Mesendoderm (in vitro differentiated cells): ENCODE data around the gene PPP1R13B.
A peak's percentile ranks its signal among the peaks of the same experiment; 100 is the strongest.
"Not testable (repeated sequence)": the region's sequence is repeated elsewhere in the genome, so short reads cannot be mapped to it uniquely, and the experiment has no call there.

Experiments used
- DNase-seq: peaks from one replicate; pipeline ENCODE4 v3.0.0; 2013
- H2AK5ac ChIP-seq: 2 replicates; pipeline ENCODE4 v1.6.1; 2013; ENCODE audit warnings: low read length, inconsistent platforms
- H2BK120ac ChIP-seq: 2 replicates; pipeline ENCODE4 v1.6.1; 2013; ENCODE audit warnings: low read depth, mild to moderate bottlenecking, low read length, moderate library complexity, mixed read lengths
- H2BK15ac ChIP-seq: replicated peaks from 2 replicates; pipeline ENCODE4 v1.6.1; 2013; ENCODE audit warnings: low read depth, mild to moderate bottlenecking, moderate library complexity
- H2BK5ac ChIP-seq: 2 replicates; pipeline ENCODE4 v1.6.1; 2013; ENCODE audit warnings: low read length, inconsistent platforms
- H3K18ac ChIP-seq: 2 replicates; pipeline ENCODE4 v1.6.1; 2013; ENCODE audit warnings: mild to moderate bottlenecking, low read length, mixed read lengths
- H3K23ac ChIP-seq: one replicate; pipeline ENCODE4 v1.6.1; 2013; ENCODE audit warnings: low read length
- H3K27ac ChIP-seq: 2 replicates; pipeline ENCODE4 v1.5.1; 2013; ENCODE audit warnings: low read depth, mild to moderate bottlenecking, inconsistent platforms, low read length, moderate library complexity
- H3K27me3 ChIP-seq: 2 replicates; pipeline ENCODE4 v1.6.1; 2013; ENCODE audit warnings: low read length, control low read depth, mild to moderate bottlenecking, inconsistent platforms; ENCODE audit not compliant: insufficient read depth, poor library complexity
- H3K36me3 ChIP-seq: 2 replicates; pipeline ENCODE4 v1.6.1; 2013; ENCODE audit warnings: low read length, inconsistent platforms; ENCODE audit not compliant: control insufficient read depth, insufficient read depth
- H3K4ac ChIP-seq: one replicate; pipeline ENCODE4 v1.6.1; 2013; ENCODE audit warnings: low read depth, mild to moderate bottlenecking, low read length, moderate library complexity
- H3K4me1 ChIP-seq: 2 replicates; pipeline ENCODE4 v1.6.1; 2013; ENCODE audit warnings: low read depth, low read length, inconsistent platforms; ENCODE audit not compliant: control insufficient read depth
- H3K4me2 ChIP-seq: 2 replicates; pipeline ENCODE4 v1.6.1; 2013; ENCODE audit warnings: low read length
- H3K4me3 ChIP-seq: 2 replicates; pipeline ENCODE4 v1.5.1; 2013; ENCODE audit warnings: mild to moderate bottlenecking, low read length
- H3K56ac ChIP-seq: one replicate; pipeline ENCODE4 v1.6.1; 2013; ENCODE audit warnings: low read length
- H3K79me1 ChIP-seq: 2 replicates; pipeline ENCODE4 v1.6.1; 2013; ENCODE audit warnings: low read length, inconsistent platforms
- H3K79me2 ChIP-seq: 2 replicates; pipeline ENCODE4 v1.6.1; 2013; ENCODE audit warnings: mild to moderate bottlenecking, low read length; ENCODE audit not compliant: control insufficient read depth, insufficient read depth
- H3K9ac ChIP-seq: 2 replicates; pipeline ENCODE4 v1.6.1; 2013; ENCODE audit warnings: low read length, inconsistent platforms
- H4K5ac ChIP-seq: one replicate; pipeline ENCODE4 v1.6.1; 2013; ENCODE audit warnings: low read length
- H4K8ac ChIP-seq: one replicate; pipeline ENCODE4 v1.6.1; 2013; ENCODE audit warnings: low read depth, mild to moderate bottlenecking, control low read depth, low read length, moderate library complexity
- WGBS: extraction: QIAGEN DNeasy Blood & Tissue Kit; methylation state at CpG from one replicate; pipeline ENCODE4 v1.1.7; 2013; ENCODE audit warnings: low lambda C conversion rate, missing lambda C conversion rate; ENCODE audit not compliant: insufficient coverage; ENCODE audit errors: extremely low coverage; 5-methylcytosine and 5-hydroxymethylcytosine counted together

The PPP1R13B gene

GRCh38 chr14:103891667-103892215 lies 44.4 kb upstream of the PPP1R13B start:
- no peak for DNase-seq
- no peak overlapping the region for H3K27ac ChIP-seq
- H3K4me2 ChIP-seq = no peak overlapping the region
- H3K79me2 ChIP-seq = no peaks in the 10 kb centered on the region
- no peaks in the 10 kb centered on the region for H3K4me1 ChIP-seq
- H3K4me3 ChIP-seq = no peak overlapping the region
- H3K9ac ChIP-seq = no peak overlapping the region
- H3K23ac ChIP-seq = no peak overlapping the region
- no peak overlapping the region for H3K4ac ChIP-seq
- H3K56ac ChIP-seq = no peak overlapping the region
- WGBS = no CpG with 5 or more reads among the region's 15 CpGs
- H3K36me3 ChIP-seq = no peaks in the 10 kb centered on the region
- H2BK5ac ChIP-seq = no peak overlapping the region
- no peak overlapping the region for H2BK120ac ChIP-seq
- no peak overlapping the region for H2AK5ac ChIP-seq
- no peaks in the 10 kb centered on the region for H3K27me3 ChIP-seq
- no peak overlapping the region for H4K8ac ChIP-seq
- no peak overlapping the region for H4K5ac ChIP-seq
- H3K18ac ChIP-seq = no peak overlapping the region
- no peak overlapping the region for H2BK15ac ChIP-seq
- no peaks in the 10 kb centered on the region for H3K79me1 ChIP-seq

GRCh38 chr14:103890821-103891666 lies 43.7 kb upstream of the PPP1R13B start:
- no peak overlapping the region for H4K5ac ChIP-seq
- DNase-seq = no peak
- H4K8ac ChIP-seq = no peak overlapping the region
- H3K79me2 ChIP-seq = no peaks in the 10 kb centered on the region
- H3K4me2 ChIP-seq = no peak overlapping the region
- WGBS = no CpG with 5 or more reads among the region's 18 CpGs
- no peaks in the 10 kb centered on the region for H3K36me3 ChIP-seq
- no peaks in the 10 kb centered on the region for H3K4me1 ChIP-seq
- H3K4ac ChIP-seq = no peak overlapping the region
- H2AK5ac ChIP-seq = no peak overlapping the region
- H3K18ac ChIP-seq = no peak overlapping the region
- H2BK5ac ChIP-seq = no peak overlapping the region
- no peaks in the 10 kb centered on the region for H3K79me1 ChIP-seq
- no peak overlapping the region for H2BK120ac ChIP-seq
- no peak overlapping the region for H3K27ac ChIP-seq
- no peak overlapping the region for H3K9ac ChIP-seq
- no peak overlapping the region for H3K4me3 ChIP-seq
- H3K56ac ChIP-seq = no peak overlapping the region
- H3K23ac ChIP-seq = no peak overlapping the region
- H2BK15ac ChIP-seq = no peak overlapping the region
- H3K27me3 ChIP-seq = no peaks in the 10 kb centered on the region

- Histone ChIP-seq H2BK120ac (no peak overlapping the region), H3K27ac (no peak overlapping the region), H3K18ac (no peak overlapping the region), H2AK5ac (no peak overlapping the region), H3K4me3 (no peak overlapping the region), H2BK5ac (no peak overlapping the region), H3K79me2 (no peaks in the 10 kb centered on the region), H3K4me2 (no peak overlapping the region), H4K5ac (no peak overlapping the region), H3K79me1 (no peaks in the 10 kb centered on the region), H3K56ac (no peak overlapping the region), H3K36me3 (no peaks in the 10 kb centered on the region), H3K9ac (no peak overlapping the region), H4K8ac (no peak overlapping the region), H3K4me1 (no peaks in the 10 kb centered on the region), H3K4ac (no peak overlapping the region), H3K27me3 (no peaks in the 10 kb centered on the region), H3K23ac (no peak overlapping the region), H2BK15ac (no peak overlapping the region)
- no CpG with 5 or more reads among the region's 10 CpGs for WGBS
- DNase-seq = no peak
These were observed 42.6 kb upstream of the PPP1R13B start for GRCh38 chr14:103890052-103890371.

GRCh38 chr14:103889313-103890051 lies 42.1 kb upstream of the PPP1R13B start:
- Histone ChIP-seq H3K36me3 (no peaks in the 10 kb centered on the region), H3K4me3 (no peak overlapping the region), H3K79me1 (no peaks in the 10 kb centered on the region), H3K9ac (no peak overlapping the region), H4K8ac (no peak overlapping the region), H3K56ac (peak overlapping the region; percentile 6), H3K27me3 (no peaks in the 10 kb centered on the region), H4K5ac (no peak overlapping the region), H2BK15ac (no peak overlapping the region), H2BK120ac (no peak overlapping the region), H3K79me2 (no peaks in the 10 kb centered on the region), H2AK5ac (no peak overlapping the region), H3K4me2 (no peak overlapping the region), H3K18ac (no peak overlapping the region), H3K4ac (no peak overlapping the region), H3K4me1 (no peaks in the 10 kb centered on the region), H3K27ac (no peak overlapping the region), H3K23ac (no peak overlapping the region), H2BK5ac (no peak overlapping the region)
- WGBS = no CpG with 5 or more reads among the region's 31 CpGs
- DNase-seq = no peak

DNA sequence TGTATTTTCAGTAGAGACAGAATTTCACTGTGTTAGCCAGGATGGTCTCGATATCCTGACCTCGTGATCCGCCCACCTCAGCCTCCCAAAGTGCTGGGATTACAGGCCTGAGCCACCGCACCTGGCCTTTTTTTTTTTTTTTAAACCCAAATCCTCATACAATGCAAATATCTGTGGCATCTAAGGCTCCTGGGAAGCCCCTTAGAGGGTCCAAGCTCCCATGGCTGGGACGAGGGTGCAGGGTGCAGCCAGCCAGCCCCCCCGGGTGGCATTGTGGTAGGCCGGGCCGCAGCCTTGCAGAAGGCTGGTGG lies 41.6 kb upstream of the PPP1R13B start:
- not testable (repeated sequence) for H3K27me3 ChIP-seq, H3K79me1 ChIP-seq, H3K36me3 ChIP-seq, H2BK15ac ChIP-seq, H3K79me2 ChIP-seq, DNase-seq, H2BK120ac ChIP-seq, H3K27ac ChIP-seq, H3K18ac ChIP-seq, H3K9ac ChIP-seq, H3K4me1 ChIP-seq, H3K23ac ChIP-seq, H3K4ac ChIP-seq, H3K4me2 ChIP-seq, H4K8ac ChIP-seq, H3K4me3 ChIP-seq, H2AK5ac ChIP-seq, H4K5ac ChIP-seq, H2BK5ac ChIP-seq, H3K56ac ChIP-seq
- no CpG with 5 or more reads among the region's 8 CpGs for WGBS
